Neural crest cell (in vitro differentiated cells): ENCODE results near the gene NADK. TPM values are rescaled to one million over a fixed set of nuclear protein-coding genes. Genes with fewer than 3 reads are reported as not detected.

Experiments used
- DNase-seq: peaks from one replicate; pipeline ENCODE4 v3.0.0; 2021; ENCODE audit warnings: low read depth, mixed read lengths, low spot score
- H3K27ac Mint-ChIP-seq: one replicate; pipeline ENCODE4 v1.8.0; 2021; ENCODE audit warnings: mild to moderate bottlenecking, mixed read lengths; ENCODE audit not compliant: unreplicated experiment
- H3K27me3 Mint-ChIP-seq: 2 replicates; pipeline ENCODE4 v1.8.0; 2021; ENCODE audit warnings: low read depth, mild to moderate bottlenecking, mixed read lengths
- H3K36me3 Mint-ChIP-seq: 2 replicates; pipeline ENCODE4 v1.8.0; 2021; ENCODE audit warnings: low read depth, mild to moderate bottlenecking, mixed read lengths
- H3K4me1 Mint-ChIP-seq: 2 replicates; pipeline ENCODE4 v1.8.0; 2021; ENCODE audit warnings: mixed read lengths
- H3K4me3 Mint-ChIP-seq: one replicate; pipeline ENCODE4 v1.8.0; 2021; ENCODE audit warnings: mild to moderate bottlenecking, mixed read lengths
- H3K9me3 Mint-ChIP-seq: 2 replicates; pipeline ENCODE4 v1.8.0; 2021; ENCODE audit warnings: mixed read lengths
- total RNA-seq: library from RNA; stranded (reverse); gene quantifications from 2 replicates; pipeline ENCODE4 v1.2.1, GENCODE V29; 2021
- TF ChIP-seq, protein P1 (sequence below): fragments of 200-600 bp; sonication (generic); conservative IDR thresholded peaks from 2 replicates; pipeline ENCODE4 v1.5.0; 2021; ENCODE audit warnings: antibody characterized with exemption, mild to moderate bottlenecking

Gene NADK
- total RNA-seq, 1 donor from 2014 or later, result 88.4 TPM

DNA sequence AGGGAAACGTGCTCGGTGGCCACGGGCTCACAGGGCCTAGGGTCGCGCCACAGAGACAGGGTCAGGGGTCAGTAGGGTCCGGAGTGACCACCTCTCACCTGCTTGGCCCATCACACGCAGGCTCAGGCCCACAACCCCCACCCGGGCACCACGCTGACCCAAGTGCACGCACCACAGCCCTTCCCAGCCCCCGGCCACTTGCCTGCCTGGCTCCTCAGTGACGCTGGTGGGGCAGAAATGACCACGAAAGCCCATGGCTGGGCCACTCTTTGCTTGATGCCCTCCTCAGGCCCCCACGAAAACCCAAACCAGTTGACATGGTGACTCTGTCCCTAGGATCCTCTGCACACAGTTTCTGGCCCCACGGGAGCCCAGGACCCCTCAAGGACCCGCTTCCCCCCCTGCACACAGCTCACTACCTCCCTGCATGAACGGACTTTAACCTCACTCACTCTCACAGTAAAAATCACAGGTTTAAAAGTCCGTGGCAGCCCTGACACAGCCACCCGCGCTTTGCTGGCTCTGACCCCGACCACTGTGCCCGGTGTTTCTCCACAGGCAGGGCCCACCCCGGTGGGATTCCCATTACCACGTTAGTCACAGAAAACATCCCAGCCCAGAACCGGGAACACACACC lies 20.7 kb downstream of the NADK start:
- no peak for DNase-seq
- Mint-ChIP-seq H3K9me3 (no peaks in the 10 kb centered on the region), H3K27me3 (no peaks in the 10 kb centered on the region), H3K27ac (no peak overlapping the region), H3K36me3 (peaks cover 3% of the 10 kb centered on the region), H3K4me1 (peaks cover 5% of the 10 kb centered on the region), H3K4me3 (no peak overlapping the region)
- TF ChIP-seq, protein P1, sequence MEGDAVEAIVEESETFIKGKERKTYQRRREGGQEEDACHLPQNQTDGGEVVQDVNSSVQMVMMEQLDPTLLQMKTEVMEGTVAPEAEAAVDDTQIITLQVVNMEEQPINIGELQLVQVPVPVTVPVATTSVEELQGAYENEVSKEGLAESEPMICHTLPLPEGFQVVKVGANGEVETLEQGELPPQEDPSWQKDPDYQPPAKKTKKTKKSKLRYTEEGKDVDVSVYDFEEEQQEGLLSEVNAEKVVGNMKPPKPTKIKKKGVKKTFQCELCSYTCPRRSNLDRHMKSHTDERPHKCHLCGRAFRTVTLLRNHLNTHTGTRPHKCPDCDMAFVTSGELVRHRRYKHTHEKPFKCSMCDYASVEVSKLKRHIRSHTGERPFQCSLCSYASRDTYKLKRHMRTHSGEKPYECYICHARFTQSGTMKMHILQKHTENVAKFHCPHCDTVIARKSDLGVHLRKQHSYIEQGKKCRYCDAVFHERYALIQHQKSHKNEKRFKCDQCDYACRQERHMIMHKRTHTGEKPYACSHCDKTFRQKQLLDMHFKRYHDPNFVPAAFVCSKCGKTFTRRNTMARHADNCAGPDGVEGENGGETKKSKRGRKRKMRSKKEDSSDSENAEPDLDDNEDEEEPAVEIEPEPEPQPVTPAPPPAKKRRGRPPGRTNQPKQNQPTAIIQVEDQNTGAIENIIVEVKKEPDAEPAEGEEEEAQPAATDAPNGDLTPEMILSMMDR, result no peak

DNA sequence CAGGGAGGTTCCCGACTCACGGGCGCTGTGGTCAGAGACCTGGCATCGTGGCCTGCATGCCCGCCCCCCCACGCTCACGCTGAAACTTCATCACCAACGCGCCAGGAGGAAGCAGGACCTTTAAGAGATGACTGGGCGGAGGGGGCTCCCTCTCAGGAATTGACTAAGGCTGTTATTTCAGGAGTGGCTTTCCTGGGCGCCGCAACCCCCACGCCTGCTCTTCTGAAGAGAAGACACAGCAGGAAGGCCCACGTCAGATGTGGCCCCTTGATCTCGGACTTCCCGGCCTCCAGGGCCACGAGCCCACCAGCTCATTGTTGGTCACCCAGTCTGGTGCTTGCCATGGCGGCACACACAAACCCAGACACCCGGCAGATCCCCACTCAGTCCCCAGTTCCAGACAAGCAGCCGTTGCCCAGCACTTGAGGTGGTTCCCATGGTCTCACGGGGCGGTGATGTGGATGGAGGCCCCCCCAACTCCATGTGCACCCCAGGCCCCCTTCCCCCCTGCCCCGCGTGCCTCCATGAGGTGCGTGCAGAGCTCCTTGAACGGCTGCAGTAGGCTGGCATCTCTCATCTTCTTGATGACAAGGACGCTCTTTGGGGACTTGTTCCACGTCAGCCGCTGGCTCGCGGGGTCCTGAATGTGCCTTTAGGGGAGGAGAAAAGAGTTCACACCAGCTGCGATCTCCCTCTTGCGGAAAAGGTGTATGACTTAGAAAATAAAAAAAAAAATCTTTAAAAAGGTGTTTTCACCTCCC lies 21.4 kb downstream of the NADK start:
- Mint-ChIP-seq H3K4me1 (peaks cover 5% of the 10 kb centered on the region), H3K4me3 (no peak overlapping the region), H3K27me3 (no peaks in the 10 kb centered on the region), H3K9me3 (no peaks in the 10 kb centered on the region), H3K27ac (no peak overlapping the region), H3K36me3 (peaks cover 3% of the 10 kb centered on the region)
- TF ChIP-seq, protein P1, result no peak
- DNase-seq, result no peak

DNA sequence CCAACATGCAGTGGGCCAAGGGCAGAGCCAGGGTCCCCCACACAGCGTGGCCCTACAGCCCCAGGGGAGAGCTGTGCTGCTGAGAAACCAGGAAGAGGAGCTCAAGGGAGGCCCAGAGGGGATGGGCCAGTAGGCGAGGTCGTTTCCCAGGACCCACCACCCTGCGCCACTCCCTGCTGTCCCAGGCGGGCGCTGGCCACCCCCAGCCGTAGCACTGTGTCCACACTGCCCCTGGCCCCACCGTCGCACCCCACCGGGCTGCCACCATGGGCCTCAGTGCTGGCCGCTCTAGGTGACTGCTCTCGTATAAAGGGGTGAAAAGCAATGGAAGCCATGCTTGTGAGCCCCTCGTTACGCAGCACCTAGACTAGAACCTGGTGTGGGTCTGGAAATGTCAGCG lies 22.4 kb downstream of the NADK start:
- Mint-ChIP-seq H3K4me1 (peaks cover 5% of the 10 kb centered on the region), H3K27ac (no peak overlapping the region), H3K9me3 (no peaks in the 10 kb centered on the region), H3K27me3 (no peaks in the 10 kb centered on the region), H3K4me3 (no peak overlapping the region), H3K36me3 (peaks cover 3% of the 10 kb centered on the region)
- TF ChIP-seq, protein P1, result no peak
- no peak for DNase-seq

DNA sequence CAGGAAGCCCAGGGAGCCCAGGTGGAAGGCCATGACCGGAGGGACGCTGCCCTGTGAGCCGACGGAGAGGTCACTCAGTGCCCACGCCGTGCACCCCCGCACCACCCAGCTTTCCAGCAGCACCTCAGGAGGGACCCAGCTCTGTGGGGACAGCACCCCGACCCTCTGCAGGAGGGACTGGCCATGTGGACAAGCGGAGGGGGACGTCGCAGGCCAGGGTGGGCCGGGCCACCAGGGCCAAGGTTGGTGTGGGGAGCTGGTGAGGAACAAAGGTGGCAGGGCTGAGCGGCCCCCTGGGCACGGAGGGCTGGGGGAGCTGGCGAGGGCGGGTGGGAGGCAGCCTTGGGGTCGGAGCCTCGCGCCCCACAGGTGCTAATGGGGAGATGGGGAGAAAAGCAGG lies 22.8 kb downstream of the NADK start:
- TF ChIP-seq, protein P1, result no peak
- peaks cover 5% of the 10 kb centered on the region for H3K4me1 Mint-ChIP-seq

DNA sequence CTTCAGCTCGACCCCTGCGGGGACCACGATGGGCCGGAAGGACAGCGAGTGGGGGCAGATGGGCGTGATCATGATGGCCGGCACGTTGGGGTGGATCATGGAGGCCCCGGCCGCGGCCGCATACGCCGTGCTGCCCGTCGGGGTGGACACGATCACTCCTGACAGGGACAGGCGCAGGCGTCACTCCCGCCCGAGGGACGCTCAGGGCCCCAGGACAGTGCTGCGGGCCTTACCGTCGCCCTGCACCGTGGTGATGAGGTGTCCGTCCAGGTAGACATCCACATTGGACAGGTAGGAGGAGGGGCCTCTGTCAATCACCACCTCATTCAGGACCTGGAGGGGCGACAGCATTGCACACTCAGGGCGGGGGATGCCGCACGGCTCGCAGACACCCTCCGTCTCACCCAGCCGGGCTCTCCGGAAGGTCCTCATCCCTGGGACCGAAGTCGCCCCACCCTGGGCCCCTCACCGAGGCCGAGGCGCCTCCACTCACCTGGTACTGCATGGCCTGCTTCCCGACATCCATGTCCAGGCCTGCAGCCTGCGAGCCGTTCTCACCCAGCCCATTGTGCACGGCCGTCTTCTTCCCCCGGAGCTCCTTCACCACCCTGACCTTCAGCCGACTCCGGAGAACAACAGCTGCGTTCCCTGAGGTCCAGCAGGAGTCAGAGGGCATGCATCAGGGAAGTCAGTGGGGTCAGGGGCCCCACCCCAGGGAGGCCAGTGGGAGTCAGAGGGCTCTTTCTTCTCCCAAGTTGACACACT lies 24.0 kb downstream of the NADK start:
- TF ChIP-seq, protein P1, result no peak
- H3K27ac Mint-ChIP-seq, result no peak overlapping the region
- H3K9me3 Mint-ChIP-seq, result no peaks in the 10 kb centered on the region
- DNase-seq, result no peak
- H3K27me3 Mint-ChIP-seq, result no peaks in the 10 kb centered on the region
- no peak overlapping the region for H3K4me3 Mint-ChIP-seq
- peaks cover 5% of the 10 kb centered on the region for H3K4me1 Mint-ChIP-seq
- H3K36me3 Mint-ChIP-seq, result peaks cover 3% of the 10 kb centered on the region

More for the DNA sequence above, 22.8 kb downstream of the NADK start:
- no peak overlapping the region for H3K4me3 Mint-ChIP-seq
- DNase-seq, result no peak
- H3K36me3 Mint-ChIP-seq, result peaks cover 3% of the 10 kb centered on the region
- no peaks in the 10 kb centered on the region for H3K27me3 Mint-ChIP-seq
- H3K9me3 Mint-ChIP-seq, result no peaks in the 10 kb centered on the region
- no peak overlapping the region for H3K27ac Mint-ChIP-seq
